Smooth muscle cell (in vitro differentiated cells): ENCODE measurements around the gene SLC38A4. TPM values are rescaled to one million over a fixed set of nuclear protein-coding genes. Genes with fewer than 3 reads are reported as not detected.

Experiments used
- DNase-seq: peaks from one replicate; lab custom pipeline; 2025; ENCODE audit not compliant: unreplicated experiment; lab: John Stamatoyannopoulos, UW
- H2AFZ ChIP-seq: fragments of 200-600 bp; sonication (generic); 2 replicates; pipeline ENCODE4 v1.6.0; 2016; ENCODE audit warnings: antibody characterized with exemption, low read depth, mild to moderate bottlenecking
- H3F3A ChIP-seq: fragments of 200-600 bp; sonication (generic); 2 replicates; pipeline ENCODE4 v1.6.0; 2017; ENCODE audit warnings: antibody characterized with exemption, low read depth
- H3K27ac ChIP-seq: fragments of 200-600 bp; sonication (generic); 2 replicates; pipeline ENCODE4 v1.5.1; 2016; ENCODE audit warnings: low read depth, mild to moderate bottlenecking
- H3K27me3 ChIP-seq: fragments of 200-600 bp; sonication (generic); 2 replicates; pipeline ENCODE4 v1.6.1; 2016; ENCODE audit warnings: low read depth, mild to moderate bottlenecking
- H3K36me3 ChIP-seq: fragments of 200-600 bp; sonication (generic); 2 replicates; pipeline ENCODE4 v1.5.1; 2016; ENCODE audit warnings: low read depth
- H3K4me1 ChIP-seq: fragments of 200-600 bp; sonication (generic); 2 replicates; pipeline ENCODE4 v1.5.1; 2016; ENCODE audit warnings: low read depth
- H3K4me2 ChIP-seq: fragments of 200-600 bp; sonication (generic); 2 replicates; pipeline ENCODE4 v1.6.0; 2016; ENCODE audit warnings: mild to moderate bottlenecking
- H3K4me3 ChIP-seq: fragments of 200-600 bp; sonication (generic); 2 replicates; pipeline ENCODE4 v1.5.1; 2016; ENCODE audit warnings: mild to moderate bottlenecking
- H3K79me2 ChIP-seq: fragments of 200-600 bp; sonication (generic); 2 replicates; pipeline ENCODE4 v1.6.0; 2016; ENCODE audit warnings: low read depth, mild to moderate bottlenecking
- H3K9ac ChIP-seq: fragments of 200-600 bp; sonication (generic); 2 replicates; pipeline ENCODE4 v1.6.0; 2016; ENCODE audit warnings: low read depth
- H3K9me3 ChIP-seq: fragments of 200-600 bp; sonication (generic); replicated peaks from 2 replicates; pipeline ENCODE4 v1.5.1; 2016; ENCODE audit warnings: low read depth
- H4K20me1 ChIP-seq: fragments of 200-600 bp; sonication (generic); 2 replicates; pipeline ENCODE4 v1.6.0; 2016; ENCODE audit warnings: low read depth
- CTCF ChIP-seq: fragments of 200-600 bp; sonication (generic); IDR thresholded peaks from 2 replicates; pipeline ENCODE4 v1.5.1; 2017; ENCODE audit warnings: borderline replicate concordance, mild to moderate bottlenecking, antibody characterized with exemption; ENCODE audit not compliant: insufficient read depth, poor library complexity, severe bottlenecking
- WGBS: methylation state at CpG from one replicate; pipeline ENCODE4 v1.1.7; 2016; ENCODE audit warnings: low lambda C conversion rate; 5-methylcytosine and 5-hydroxymethylcytosine counted together
- polyA plus RNA-seq: library from polyadenylated mRNA; unstranded; fragments of >200 nt; fragmentation: Nextera tagmentation; extraction: Ambion mirVana; gene quantifications from 2 replicates; pipeline ENCODE4 v1.2.1, GENCODE V29; 2016
- total RNA-seq: library from RNA; depleted of rRNA; stranded (reverse); fragments of >200 nt; gene quantifications from 2 replicates; pipeline ENCODE4 v1.2.3, GENCODE V29; 2014

The SLC38A4 gene
- total and polyA plus RNA-seq, 2 experiments from 2014 or later: 0.77 to 2.7 TPM

GRCh38 chr12:46792925-46793324 is 32.9 kb downstream of the SLC38A4 start:
- H3K79me2 ChIP-seq: no peaks in the 10 kb centered on the region
- H3K9me3 ChIP-seq: no peaks in the 10 kb centered on the region
- DNase-seq: no peak
- TF ChIP-seq CTCF: no peak
- no peaks in the 10 kb centered on the region for H3F3A ChIP-seq
- peaks cover 2% of the 10 kb centered on the region for H3K4me1 ChIP-seq
- no peaks in the 10 kb centered on the region for H3K27me3 ChIP-seq
- no peak overlapping the region for H2AFZ ChIP-seq
- no peaks in the 10 kb centered on the region for H4K20me1 ChIP-seq
- H3K27ac ChIP-seq: no peak overlapping the region
- H3K36me3 ChIP-seq: no peaks in the 10 kb centered on the region
- no peak overlapping the region for H3K4me3 ChIP-seq
- 98% methylated on average over 3 of the region's 3 CpGs for WGBS
- H3K4me2 ChIP-seq: no peak overlapping the region
- H3K9ac ChIP-seq: no peak overlapping the region

GRCh38 chr12:46790066-46790465 is 35.7 kb downstream of the SLC38A4 start:
- 41% methylated on average over 1 of the region's 1 CpG for WGBS

GRCh38 chr12:46788072-46788887 is 37.5 kb downstream of the SLC38A4 start:
- Histone ChIP-seq H3K36me3 (no peaks in the 10 kb centered on the region), H3F3A (no peaks in the 10 kb centered on the region), H3K79me2 (no peaks in the 10 kb centered on the region), H2AFZ (no peak overlapping the region), H3K4me2 (peak overlapping the region; percentile 63), H3K27ac (peak overlapping the region; percentile 77), H3K4me1 (peaks cover 14% of the 10 kb centered on the region), H3K4me3 (no peak overlapping the region), H4K20me1 (no peaks in the 10 kb centered on the region), H3K9me3 (no peaks in the 10 kb centered on the region), H3K9ac (no peak overlapping the region), H3K27me3 (no peaks in the 10 kb centered on the region)
- no peak for DNase-seq
- no peak for TF ChIP-seq CTCF
- 65% methylated on average over 5 of the region's 5 CpGs for WGBS

More at GRCh38 chr12:46790066-46790465, 35.7 kb downstream of the SLC38A4 start:
- H3K36me3 ChIP-seq: no peaks in the 10 kb centered on the region
- no peak overlapping the region for H3K4me2 ChIP-seq
- no peaks in the 10 kb centered on the region for H3F3A ChIP-seq
- DNase-seq: no peak
- H3K4me3 ChIP-seq: no peak overlapping the region
- TF ChIP-seq CTCF: no peak
- H3K9me3 ChIP-seq: no peaks in the 10 kb centered on the region
- no peak overlapping the region for H3K9ac ChIP-seq
- H3K79me2 ChIP-seq: no peaks in the 10 kb centered on the region
- no peak overlapping the region for H2AFZ ChIP-seq
- H3K27me3 ChIP-seq: no peaks in the 10 kb centered on the region
- H3K4me1 ChIP-seq: peaks cover 14% of the 10 kb centered on the region
- no peaks in the 10 kb centered on the region for H4K20me1 ChIP-seq
- no peak overlapping the region for H3K27ac ChIP-seq

- Histone ChIP-seq H3K9ac (no peak overlapping the region), H3K27me3 (no peaks in the 10 kb centered on the region), H3K4me3 (no peak overlapping the region), H3K79me2 (no peaks in the 10 kb centered on the region), H3K27ac (peak overlapping the region; percentile 77), H2AFZ (no peak overlapping the region), H4K20me1 (no peaks in the 10 kb centered on the region), H3F3A (no peaks in the 10 kb centered on the region), H3K9me3 (no peaks in the 10 kb centered on the region), H3K4me2 (peak overlapping the region; percentile 63), H3K4me1 (peaks cover 14% of the 10 kb centered on the region), H3K36me3 (no peaks in the 10 kb centered on the region)
- no peak for DNase-seq
- WGBS: 79% methylated on average over 5 of the region's 5 CpGs
- no peak for TF ChIP-seq CTCF
These were observed 38.2 kb downstream of the SLC38A4 start for GRCh38 chr12:46787496-46788055.
